ENCODE measurements around the gene ST3GAL3. TPM values are rescaled to one million over a fixed set of nuclear protein-coding genes. Genes with fewer than 3 reads are reported as not detected.

Gene ST3GAL3
- total RNA-seq, 1 donor from 2014 or later, result 13.6 TPM

DNA sequence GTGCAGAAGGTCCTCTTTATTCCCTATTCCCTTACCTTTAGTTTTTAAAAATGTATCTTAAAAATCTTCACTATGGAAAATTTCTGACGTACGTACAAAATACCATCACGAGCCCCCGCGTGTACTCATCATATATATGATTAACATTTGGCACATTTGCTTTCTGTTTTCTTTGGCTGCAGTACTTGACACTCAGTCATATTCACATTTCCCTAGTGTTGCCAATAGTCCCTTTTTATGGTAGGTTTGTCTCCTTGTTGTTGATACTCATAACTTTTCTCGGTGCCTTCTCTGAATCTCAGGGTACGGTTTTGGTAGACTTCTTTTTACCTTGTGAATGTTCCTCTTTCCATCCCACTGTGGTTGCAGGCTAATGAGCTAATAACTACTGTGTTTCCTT lies 34.1 kb upstream of the ST3GAL3 start:
- peaks cover 5% of the 10 kb centered on the region for H3K79me2 ChIP-seq (ENCODE audit: low read depth)
- H3K4me3 ChIP-seq, result no peak overlapping the region
- Mint-ChIP-seq H3K4me3 (no peak overlapping the region), H3K36me3 (peaks cover 54% of the 10 kb centered on the region), H3K27ac (no peak overlapping the region), H3K27me3 (ENCODE audit: insufficient read depth, low read depth) (no peaks in the 10 kb centered on the region), H3K9me3 (no peaks in the 10 kb centered on the region), H3K4me1 (no peaks in the 10 kb centered on the region)
- no peak overlapping the region for H2AFZ ChIP-seq (replicated peaks)
- no peaks in the 10 kb centered on the region for H3K9me3 ChIP-seq (ENCODE audit: low read depth)
- H3K4me1 ChIP-seq, result no peaks in the 10 kb centered on the region
- no peak for DNase-seq (ENCODE audit: low spot score)
- H3K27me3 ChIP-seq, result no peaks in the 10 kb centered on the region
- no peak overlapping the region for H3K9ac ChIP-seq
- H3K36me3 ChIP-seq, result no peaks in the 10 kb centered on the region
- H3K27ac ChIP-seq, result no peak overlapping the region
- TF ChIP-seq, protein P1, sequence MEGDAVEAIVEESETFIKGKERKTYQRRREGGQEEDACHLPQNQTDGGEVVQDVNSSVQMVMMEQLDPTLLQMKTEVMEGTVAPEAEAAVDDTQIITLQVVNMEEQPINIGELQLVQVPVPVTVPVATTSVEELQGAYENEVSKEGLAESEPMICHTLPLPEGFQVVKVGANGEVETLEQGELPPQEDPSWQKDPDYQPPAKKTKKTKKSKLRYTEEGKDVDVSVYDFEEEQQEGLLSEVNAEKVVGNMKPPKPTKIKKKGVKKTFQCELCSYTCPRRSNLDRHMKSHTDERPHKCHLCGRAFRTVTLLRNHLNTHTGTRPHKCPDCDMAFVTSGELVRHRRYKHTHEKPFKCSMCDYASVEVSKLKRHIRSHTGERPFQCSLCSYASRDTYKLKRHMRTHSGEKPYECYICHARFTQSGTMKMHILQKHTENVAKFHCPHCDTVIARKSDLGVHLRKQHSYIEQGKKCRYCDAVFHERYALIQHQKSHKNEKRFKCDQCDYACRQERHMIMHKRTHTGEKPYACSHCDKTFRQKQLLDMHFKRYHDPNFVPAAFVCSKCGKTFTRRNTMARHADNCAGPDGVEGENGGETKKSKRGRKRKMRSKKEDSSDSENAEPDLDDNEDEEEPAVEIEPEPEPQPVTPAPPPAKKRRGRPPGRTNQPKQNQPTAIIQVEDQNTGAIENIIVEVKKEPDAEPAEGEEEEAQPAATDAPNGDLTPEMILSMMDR (IDR thresholded peaks at IDR 0.05), result no peak
- no peak for TF ChIP-seq EZH2 (IDR thresholded peaks at IDR 0.05)
- TF ChIP-seq EZH2phosphoT487 (IDR thresholded peaks at IDR 0.05), result no peak
- no peaks in the 10 kb centered on the region for H3F3A ChIP-seq (ENCODE audit: low read depth)
- H4K20me1 ChIP-seq (ENCODE audit: low read depth), result peaks cover 30% of the 10 kb centered on the region
- H3K4me2 ChIP-seq, result no peak overlapping the region

DNA sequence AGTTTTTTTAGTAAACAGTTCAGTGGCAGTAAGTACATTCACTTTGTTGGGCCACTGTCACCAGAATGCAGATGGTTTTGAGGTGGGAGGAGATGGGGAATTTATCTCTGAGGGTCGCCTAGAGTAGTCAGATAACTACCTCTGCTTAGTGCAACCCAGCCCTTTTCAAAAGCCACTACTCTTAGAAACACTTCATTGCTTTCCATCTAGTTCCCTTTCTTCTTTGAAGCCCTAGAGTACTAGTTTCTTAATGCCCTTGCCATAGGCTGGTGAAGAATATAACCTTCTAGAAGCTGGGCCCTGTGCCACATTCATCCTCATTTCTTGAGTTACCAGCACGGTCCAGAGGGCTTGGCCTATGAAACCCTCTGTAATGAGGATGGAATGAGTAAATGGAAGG lies 28.4 kb upstream of the ST3GAL3 start:
- H4K20me1 ChIP-seq (ENCODE audit: low read depth), result peaks cover 60% of the 10 kb centered on the region
- Mint-ChIP-seq H3K27ac (no peak overlapping the region), H3K9me3 (no peaks in the 10 kb centered on the region), H3K4me1 (no peaks in the 10 kb centered on the region), H3K27me3 (ENCODE audit: insufficient read depth, low read depth) (no peaks in the 10 kb centered on the region), H3K4me3 (no peak overlapping the region), H3K36me3 (peaks cover 28% of the 10 kb centered on the region)
- H3K27me3 ChIP-seq, result no peaks in the 10 kb centered on the region
- H3K4me2 ChIP-seq, result no peak overlapping the region
- H3K9ac ChIP-seq, result no peak overlapping the region
- H3F3A ChIP-seq (ENCODE audit: low read depth), result no peaks in the 10 kb centered on the region
- no peak overlapping the region for H3K27ac ChIP-seq
- no peaks in the 10 kb centered on the region for H3K4me1 ChIP-seq
- peaks cover 8% of the 10 kb centered on the region for H3K36me3 ChIP-seq
- DNase-seq (ENCODE audit: low spot score), result no peak
- H2AFZ ChIP-seq (replicated peaks), result no peak overlapping the region
- TF ChIP-seq, protein P1 (IDR thresholded peaks at IDR 0.05), result no peak
- no peak for TF ChIP-seq EZH2phosphoT487 (IDR thresholded peaks at IDR 0.05)
- TF ChIP-seq EZH2 (IDR thresholded peaks at IDR 0.05), result no peak
- no peaks in the 10 kb centered on the region for H3K79me2 ChIP-seq (ENCODE audit: low read depth)
- H3K9me3 ChIP-seq (ENCODE audit: low read depth), result no peaks in the 10 kb centered on the region
- H3K4me3 ChIP-seq, result no peak overlapping the region

DNA sequence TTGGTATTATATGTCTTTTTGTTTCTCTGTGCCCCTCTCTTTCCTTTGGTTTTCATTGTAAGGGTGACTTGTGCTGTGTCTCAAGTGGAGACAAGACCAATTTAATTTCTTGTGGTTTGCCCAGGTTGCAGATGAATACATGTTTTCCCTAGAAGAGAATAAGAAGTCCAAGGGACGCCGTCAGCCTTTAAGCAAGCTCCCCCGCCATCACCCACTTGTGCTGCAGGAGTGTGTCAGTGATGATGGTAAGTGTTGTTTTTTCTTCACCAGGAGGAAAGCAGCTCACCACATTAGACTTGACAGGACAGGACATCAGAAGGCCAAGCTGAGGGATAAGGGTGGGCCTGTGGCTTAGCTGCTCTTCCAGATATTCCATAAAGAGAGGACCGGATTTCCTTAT lies 23.8 kb upstream of the ST3GAL3 start:
- no peak overlapping the region for H3K4me3 ChIP-seq
- peaks cover 47% of the 10 kb centered on the region for H4K20me1 ChIP-seq (ENCODE audit: low read depth)
- H3K27me3 ChIP-seq, result no peaks in the 10 kb centered on the region
- H3K36me3 Mint-ChIP-seq, result peaks cover 31% of the 10 kb centered on the region
- H3K9me3 Mint-ChIP-seq, result no peaks in the 10 kb centered on the region
- H3K36me3 ChIP-seq, result peaks cover 25% of the 10 kb centered on the region
- TF ChIP-seq EZH2 (IDR thresholded peaks at IDR 0.05), result no peak
- no peak for TF ChIP-seq EZH2phosphoT487 (IDR thresholded peaks at IDR 0.05)
- TF ChIP-seq, protein P1 (IDR thresholded peaks at IDR 0.05), result no peak
- no peak overlapping the region for H3K27ac ChIP-seq
- no peak overlapping the region for H3K4me2 ChIP-seq
- H3K27ac Mint-ChIP-seq, result no peak overlapping the region
- H3F3A ChIP-seq (ENCODE audit: low read depth), result no peaks in the 10 kb centered on the region
- H3K4me3 Mint-ChIP-seq, result no peak overlapping the region
- H3K4me1 ChIP-seq, result no peaks in the 10 kb centered on the region
- no peak overlapping the region for H3K9ac ChIP-seq
- H3K27me3 Mint-ChIP-seq (ENCODE audit: insufficient read depth, low read depth), result no peaks in the 10 kb centered on the region
- no peaks in the 10 kb centered on the region for H3K79me2 ChIP-seq (ENCODE audit: low read depth)
- H3K4me1 Mint-ChIP-seq, result no peaks in the 10 kb centered on the region
- no peak for DNase-seq (ENCODE audit: low spot score)
- no peaks in the 10 kb centered on the region for H3K9me3 ChIP-seq (ENCODE audit: low read depth)
- H2AFZ ChIP-seq (replicated peaks), result no peak overlapping the region
